GM19452 (cell line): ENCODE results near the gene RBM20.
"Not testable (repeated sequence)": the region's sequence is repeated elsewhere in the genome, so short reads cannot be mapped to it uniquely, and the experiment has no call there.

ENCODE experiments used
- ATAC-seq: cut with Tn5 transposase; IDR thresholded peaks from one replicate; pipeline ENCODE4 v1.9.1; 2021; ENCODE audit not compliant: unreplicated experiment

RBM20 gene

DNA sequence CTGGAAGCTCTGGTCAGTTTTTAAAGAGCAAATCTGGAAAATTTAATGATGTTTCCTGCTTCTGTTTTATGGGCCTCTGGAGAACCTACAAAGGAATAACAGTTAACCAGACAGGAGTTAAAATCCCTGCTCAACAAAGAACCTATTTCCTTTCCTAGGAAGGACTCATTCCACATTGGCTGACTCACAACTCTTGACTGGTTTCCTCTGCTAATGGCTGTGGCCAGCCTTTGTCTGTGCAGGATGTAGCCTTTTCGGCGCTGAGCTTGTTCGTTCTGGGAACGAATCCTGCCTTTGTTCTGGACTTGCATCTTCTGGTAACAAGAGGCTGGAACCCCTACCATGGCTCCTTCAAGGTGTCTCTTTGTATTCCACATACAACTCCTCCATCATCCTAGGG lies 114.8 kb downstream of the RBM20 start:
- no peak for ATAC-seq

DNA sequence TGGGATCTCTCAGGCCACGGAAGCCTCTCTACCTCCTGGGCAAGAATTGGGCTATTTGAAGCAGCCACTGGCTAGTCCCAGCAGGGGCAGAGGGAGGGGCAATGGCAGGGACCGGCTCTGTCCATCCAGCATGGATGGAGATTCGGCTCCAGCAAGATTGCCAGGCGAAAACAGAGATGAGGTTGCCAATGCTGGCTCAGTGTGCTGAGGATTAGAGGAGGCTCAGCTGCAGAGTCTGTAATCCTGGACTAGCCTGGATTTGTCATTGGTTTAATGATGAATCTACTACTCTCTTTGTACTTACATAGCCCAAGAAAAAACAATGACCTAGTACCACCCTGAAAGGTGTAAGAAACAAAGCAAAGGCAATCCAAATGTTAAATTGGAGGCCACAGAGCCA lies 115.4 kb downstream of the RBM20 start:
- ATAC-seq, result no peak

DNA sequence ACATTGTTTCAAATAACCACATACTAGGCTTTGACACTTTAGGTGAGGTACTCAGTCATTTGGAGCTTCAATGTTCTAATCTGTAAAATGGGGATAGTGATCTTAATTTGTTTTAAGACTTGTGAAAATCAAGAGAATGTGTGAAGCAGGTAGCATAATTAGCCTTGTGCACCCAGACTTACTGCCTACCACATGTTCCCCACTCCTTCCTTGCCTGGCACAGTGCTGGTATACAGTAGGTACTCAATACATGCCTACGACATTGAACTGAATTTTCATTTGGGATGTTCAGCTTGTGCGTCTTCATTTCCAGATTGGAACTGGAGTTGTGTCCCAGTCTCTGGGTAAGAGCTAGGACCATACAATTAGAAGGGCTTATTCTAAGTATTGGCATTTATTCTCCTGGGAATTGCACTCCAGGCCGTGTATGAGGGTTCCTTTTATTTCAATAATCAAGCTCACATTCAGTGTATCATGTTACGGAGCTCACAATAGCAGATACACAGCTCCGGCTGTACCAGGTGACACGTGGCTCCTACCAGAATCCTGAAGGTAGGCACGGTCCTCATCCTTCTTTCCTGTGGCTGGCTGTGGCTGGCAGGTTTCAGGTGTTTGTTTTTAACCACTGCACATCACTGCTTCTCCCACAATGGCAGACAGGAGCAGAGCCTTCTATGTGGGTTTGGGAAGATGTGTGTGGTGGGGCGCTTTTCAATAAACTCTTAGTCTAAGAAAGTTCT lies 118.1 kb downstream of the RBM20 start:
- ATAC-seq, result no peak

DNA sequence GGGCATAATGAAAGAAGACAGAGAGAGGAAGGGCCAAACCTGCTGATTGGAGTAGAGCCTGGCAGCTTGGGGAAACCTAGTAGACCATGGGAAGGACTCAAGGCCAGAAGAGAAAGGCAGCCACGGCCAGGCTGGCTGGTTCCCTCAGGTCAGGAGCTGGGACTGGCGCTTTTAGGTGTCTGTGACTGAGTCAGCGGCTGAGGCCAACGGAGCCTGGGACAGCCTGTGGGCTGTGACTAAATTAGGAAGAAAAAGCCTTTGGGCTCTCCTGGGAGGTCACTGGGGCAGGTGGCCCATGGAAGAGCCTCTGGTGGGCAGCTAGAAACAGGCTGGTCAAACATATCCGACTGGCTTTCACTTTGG lies 118.7 kb downstream of the RBM20 start:
- no peak for ATAC-seq

DNA sequence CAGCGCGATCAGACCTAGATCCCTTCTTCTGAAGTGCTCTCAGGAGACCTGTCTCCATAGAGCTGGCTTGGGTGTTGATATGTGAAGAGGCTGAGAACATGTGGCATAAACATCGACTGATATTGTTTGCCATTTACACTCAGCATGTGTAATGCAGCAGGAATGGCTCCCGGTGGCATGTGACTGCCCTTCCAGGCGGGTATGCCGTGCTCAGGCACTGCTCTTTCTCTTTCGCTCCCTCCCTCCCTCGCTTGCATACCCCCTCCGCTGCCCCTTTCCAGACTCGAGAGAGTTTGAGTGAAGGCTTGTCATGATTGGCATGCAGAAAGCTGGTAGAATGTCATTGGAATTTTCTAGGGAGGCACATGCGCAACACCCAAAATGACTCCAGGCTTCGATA lies 120.2 kb downstream of the RBM20 start:
- ATAC-seq, result no peak

DNA sequence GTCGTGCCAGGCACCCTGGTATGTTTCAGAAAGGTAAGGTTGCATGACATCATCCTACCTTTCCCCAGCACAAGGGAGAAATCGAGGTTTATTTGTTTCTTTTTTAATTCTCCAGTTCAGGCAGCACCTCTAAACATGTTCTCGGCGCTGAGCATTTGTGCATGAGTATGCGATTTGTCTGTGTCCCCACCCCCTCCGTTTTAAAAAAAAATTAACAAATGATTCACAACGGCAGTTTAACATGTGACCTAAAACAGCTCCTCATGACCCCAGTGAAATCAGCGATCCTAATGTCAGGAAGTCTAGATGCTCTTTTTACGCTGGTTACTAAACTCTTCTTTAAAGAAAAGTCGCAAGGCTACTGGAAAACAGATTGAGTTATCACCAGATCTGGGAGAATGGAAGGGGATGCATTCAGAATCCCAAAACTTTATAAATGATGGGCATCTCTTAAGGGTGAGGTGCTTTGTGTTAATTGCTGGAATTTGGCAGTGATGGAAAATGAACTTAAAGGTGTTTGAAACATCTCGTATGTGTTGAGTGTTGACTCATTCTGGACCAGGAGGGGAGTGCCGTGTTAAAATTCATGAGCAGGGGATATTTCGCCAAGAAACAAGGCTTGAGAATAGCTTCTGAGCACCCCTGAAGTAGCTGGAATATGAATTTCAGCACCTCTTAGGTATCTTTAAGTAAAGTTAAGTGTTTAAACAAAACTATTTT lies 120.8 kb downstream of the RBM20 start:
- ATAC-seq, result no peak

DNA sequence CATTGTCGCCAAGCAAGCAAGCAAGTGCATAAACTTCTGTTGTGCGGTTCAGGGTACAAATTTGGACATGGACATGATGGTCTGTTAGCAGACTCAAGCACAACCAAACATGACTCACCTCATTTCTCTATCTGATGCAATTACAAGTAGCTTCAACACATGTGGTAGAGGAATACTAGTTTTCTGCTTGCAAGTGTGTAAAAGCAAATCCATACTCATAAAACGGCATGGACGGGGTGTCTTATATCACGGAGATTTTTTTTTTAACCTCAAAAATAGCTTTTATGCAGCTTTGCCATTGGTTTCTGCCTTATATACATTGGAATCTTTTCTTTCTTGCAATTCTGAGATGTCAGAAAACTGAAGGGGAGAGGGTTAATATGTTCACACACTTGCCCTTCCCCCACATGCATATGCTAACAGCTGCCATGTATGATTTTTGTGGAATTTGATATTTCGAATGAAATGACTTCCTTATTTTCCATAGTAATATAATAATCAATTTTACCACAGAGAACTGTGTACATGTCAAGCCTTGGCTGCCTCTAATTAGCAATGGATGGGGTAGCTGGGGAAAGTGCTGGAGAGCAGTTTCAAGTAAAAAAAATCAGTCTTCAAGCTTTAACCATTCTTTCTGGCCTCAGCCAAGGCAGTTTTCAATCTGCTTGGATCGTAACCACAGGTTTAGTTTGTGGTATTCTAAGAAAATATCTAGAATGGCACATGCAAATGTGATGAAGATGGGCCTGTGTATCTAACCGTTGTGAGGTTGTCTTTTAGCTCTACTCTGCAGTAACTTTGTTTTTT lies 121.6 kb downstream of the RBM20 start:
- no peak for ATAC-seq

DNA sequence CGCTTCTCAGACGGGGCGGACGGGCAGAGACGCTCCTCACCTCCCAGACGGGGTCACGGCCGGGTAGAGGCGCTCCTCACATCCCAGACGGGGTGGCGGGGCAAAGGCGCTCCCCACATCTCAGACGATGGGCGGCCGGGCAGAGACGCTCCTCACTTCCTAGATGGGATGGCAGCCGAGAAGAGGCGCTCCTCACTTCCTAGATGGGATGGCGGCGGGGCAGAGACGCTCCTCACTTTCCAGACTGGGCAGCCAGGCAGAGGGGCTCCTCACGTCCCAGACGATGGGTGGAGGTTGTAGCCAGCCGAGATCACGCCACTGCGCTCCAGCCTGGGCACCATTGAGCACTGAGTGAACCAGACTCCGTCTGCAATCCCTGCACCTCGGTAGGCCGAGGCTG lies 123.5 kb downstream of the RBM20 start:
- ATAC-seq, result not testable (repeated sequence)

DNA sequence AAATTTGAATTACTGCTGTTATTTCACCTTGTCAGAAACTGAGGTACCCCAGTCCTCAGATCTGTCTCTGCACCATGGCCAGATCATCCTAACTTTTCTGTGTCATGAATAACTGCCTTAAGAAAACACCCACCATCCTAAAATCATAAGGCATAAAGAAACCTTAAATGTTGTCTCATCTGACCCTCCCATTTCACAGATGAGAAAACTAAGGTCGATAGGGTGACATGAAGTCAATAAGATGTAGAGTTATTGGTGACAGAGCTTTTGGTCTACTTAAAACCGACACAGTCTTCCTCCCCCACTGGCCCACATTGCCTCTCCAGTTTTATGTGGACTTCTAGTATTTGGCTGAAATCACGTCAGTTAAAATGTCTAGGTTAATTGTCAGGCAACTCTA lies 126.1 kb downstream of the RBM20 start:
- no peak for ATAC-seq

DNA sequence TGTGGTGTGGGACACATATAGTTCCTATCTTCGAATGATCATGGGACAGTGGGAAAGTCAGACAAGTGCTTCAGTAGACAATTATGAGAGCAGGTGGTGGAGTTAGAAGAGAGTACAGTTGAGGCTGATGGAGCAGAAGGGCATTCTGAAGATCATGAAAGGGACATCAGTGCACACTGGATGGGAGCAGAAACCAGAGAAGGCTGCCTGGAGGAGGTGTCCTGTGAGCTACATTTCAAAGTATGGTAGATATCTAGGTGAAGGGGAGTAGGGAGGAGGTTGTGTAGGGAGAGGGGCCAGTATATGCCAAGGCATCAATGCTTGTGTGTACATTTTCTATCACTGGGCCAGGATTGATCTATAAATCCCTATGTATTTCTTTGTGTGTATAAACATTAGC lies 127.3 kb downstream of the RBM20 start:
- ATAC-seq, result no peak

DNA sequence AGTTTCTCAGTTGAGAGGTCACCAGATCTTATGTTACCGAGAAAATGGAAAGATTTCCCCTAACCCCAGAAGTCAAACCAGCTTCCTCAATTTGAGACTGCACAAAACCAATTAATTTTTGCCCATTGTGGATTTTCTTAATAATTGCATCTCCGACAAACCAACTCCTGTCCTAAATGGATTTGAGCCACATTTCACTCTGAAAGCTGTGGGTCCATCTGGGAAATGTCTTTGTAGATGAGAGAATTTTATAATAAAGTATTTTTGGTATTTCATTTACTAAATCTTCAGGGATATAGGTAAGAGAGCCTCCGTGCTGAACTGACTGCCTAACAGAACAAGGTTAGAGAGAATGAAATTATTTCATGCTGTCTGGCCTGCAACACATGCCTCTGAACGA lies 127.9 kb downstream of the RBM20 start:
- no peak for ATAC-seq

DNA sequence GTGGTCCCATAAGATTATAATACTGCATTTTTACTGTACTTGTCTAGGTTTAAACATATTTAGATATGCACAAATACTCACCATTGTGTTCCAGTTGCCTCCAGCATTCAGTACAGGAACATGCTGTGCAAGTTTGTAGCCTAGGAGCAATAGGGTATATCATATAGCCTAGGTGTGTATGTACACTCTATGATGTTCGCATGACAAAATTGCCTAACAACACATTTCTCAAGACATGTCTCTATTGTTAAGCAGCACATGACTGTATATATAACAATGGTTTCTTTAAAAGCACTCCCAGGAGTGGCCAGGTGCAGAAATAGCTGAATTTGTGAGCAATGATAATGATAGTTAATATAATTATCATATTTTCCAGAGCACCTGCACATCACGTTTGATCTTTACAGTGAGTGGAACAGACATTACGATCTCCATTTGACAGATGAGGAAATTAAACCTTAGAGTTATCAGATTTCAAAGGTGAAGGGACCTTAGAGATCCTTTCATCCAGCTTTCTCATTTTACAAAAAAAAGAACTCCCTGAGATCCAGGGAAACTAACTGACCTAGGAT lies 128.4 kb downstream of the RBM20 start:
- ATAC-seq, result no peak

DNA sequence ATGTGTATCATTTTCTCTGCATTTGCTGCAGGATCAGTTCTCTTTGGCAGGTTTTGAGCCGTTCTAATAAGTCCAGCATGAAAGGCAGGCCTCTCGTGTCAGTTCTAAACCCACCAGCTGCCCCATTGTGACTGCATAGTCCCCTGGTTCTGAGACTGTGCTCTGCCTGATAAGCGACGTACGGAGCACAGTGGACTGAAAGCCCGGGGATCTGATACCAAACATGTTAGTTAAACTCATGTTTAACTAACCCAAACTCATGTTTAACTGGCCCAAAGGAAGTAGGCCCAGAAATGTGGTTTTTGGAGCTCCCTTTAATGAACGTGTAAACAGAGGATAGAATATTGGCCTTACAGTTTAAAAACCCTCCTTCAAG lies 129.5 kb downstream of the RBM20 start:
- no peak for ATAC-seq

DNA sequence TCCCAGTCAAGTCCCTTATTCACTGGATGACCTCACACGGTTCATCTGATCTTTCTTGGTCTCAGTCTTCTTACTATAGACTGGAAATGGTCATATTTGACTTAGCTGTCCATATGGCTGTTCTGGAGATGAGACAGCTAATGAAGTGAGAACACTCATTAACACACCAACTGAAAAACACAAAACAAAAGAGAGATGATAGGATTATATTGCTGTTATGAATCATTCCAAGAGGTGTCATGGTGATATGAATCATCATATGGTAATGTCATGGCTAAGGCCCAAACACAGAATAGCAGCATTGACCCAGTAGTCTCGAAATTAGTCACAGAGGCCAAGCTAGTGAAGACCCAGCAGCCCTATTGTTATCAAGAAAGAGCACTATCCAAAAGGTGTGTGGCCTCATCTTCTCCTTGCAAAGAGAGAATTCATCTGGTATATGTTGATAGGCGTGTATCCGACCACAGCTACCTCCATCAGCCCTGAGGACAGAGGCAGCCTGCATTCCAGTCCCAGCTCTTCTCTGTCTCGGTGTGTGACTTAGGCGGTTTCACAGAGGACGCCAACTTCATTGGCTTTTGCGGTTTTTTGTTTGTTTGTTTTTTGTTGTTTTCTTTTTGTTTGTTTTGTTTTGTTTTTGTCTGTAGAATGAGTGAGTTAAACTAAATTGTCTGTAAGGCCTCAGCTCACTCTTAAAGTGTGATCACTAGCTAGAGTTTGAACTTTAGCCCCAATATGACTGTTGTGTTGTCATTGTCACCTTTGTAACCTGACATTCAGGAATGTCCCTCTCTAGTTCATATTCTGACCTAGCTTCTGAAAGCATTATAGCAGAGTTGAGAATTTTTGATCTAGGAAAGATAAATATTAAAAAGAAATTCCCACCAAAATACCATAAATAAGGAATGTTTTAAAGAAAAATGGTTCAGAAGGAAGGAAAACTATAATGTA lies 130.2 kb downstream of the RBM20 start:
- peak; percentile 98 for ATAC-seq

DNA sequence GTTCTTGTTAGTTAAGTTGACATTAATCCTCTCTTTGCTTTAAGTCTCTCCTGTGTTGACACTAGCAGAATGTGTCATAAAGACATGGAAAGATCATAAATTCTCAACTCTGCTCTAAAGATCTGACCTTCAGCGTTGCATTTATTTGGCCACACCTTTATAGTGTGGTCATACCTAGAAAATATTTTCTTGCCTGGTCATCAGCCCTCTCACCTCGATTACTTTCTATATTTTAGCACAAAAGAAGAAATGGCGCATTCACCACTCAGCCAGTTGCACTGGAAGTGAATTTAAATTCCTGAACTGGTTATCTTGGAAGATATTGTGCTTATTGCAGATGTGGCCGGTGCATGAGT lies 130.9 kb downstream of the RBM20 start:
- ATAC-seq, result no peak

DNA sequence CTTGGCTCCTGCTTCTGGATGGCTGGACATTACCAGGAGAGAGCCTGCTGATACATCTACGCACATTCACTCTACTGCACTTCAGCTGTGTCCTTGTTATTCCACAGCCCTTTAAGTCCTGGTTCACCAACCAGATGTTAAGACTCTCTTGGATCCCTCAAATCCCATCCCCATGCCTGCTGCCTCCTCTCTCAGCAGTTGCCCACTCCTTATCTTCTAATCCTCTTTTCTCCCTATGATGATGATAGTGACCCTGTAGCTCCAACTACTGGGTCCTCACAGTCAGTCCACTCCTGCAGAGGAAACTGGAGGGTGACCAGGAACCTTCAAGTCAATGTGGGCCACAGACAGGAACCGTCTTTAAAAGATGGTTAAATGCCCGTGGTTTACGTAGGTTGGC lies 131.3 kb downstream of the RBM20 start:
- no peak for ATAC-seq

DNA sequence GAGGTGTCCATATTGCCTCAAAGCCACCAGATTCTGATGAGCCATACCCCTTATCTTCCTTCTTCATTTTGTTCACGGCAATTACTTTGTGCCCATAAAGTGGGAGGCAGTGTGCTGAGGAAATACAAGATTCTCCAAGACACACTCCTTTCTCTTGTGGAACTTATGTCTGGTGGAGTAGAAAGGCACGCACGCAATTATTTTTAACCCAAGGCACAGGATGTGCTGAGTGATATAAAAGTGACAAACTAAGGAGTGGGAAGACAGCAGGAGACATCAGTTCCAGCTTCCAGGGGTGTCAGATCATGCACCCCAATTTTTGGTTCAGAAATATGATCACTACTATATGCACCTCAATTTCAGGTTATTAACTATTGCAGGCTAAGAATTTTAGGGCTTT lies 132.9 kb downstream of the RBM20 start:
- ATAC-seq, result no peak

DNA sequence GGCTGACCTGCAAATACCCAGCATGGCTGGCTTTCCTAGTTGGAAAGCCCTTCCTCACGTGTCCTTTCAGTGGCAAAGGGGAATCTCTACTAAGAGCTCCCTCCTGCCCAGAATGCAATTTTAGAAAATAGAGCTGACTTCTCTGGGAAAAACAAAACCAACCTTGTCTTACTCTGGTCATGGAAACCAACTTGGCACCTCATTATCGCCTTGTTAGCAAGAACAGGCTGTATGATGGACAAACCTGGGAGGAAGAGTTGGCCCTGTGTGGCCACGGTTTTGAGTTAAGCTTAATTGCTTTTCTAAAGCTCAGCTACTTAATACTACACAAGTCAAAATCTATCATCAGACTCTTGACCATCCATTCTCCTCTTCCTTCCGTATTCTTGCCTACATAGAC lies 133.5 kb downstream of the RBM20 start:
- no peak for ATAC-seq

DNA sequence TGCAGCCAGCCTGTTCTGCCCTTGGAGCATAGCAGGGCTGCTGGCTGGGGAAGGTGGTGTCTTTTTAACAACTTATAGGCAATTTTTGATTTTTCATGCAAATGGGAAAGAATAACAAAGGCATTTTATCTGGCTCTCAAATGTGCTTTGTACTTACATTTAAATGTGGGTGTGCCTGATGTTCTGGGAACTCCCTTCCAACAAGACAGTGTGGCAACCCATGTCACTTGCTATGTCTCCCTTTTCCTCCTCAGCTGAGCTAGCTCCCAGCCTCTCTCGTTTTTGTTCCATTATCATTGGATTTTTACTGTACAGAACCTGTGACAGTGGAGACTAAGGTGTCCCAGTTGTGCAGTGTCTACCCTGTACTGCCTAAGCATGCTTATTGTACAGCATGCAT lies 134.1 kb downstream of the RBM20 start:
- ATAC-seq, result no peak

DNA sequence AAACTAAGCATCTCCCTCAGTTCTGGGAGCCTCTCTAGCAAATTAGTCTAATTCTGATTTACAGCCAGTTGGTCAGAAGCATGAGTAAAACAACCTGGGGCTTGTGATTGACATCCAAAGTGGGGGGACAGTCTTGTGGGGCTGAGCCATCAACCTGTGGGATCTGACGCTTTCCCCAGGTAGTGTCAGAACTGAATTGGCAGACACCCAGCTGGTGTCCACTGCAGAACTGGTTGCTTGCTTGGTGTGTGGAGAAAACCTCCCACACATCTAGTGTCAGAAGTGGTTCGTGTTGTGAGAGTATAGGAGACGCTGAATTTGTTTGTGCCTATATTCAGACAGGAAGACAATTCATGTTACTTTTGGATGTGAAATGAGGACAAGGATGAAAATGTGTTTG lies 135.4 kb downstream of the RBM20 start:
- no peak for ATAC-seq

DNA sequence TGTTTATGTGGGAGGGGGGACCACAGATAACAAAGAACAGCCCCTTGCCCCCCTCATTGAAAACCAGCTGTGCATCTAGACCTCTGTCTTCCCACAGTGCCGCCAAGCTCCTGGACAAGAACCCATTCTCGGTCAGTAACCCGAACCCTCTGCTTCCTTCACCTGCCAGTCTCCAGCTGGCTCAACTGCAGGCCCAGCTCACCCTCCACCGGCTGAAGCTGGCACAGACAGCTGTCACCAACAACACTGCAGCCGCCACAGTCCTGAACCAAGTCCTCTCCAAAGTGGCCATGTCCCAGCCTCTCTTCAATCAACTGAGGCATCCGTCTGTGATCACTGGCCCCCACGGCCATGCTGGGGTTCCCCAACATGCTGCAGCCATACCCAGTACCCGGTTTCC lies 136.6 kb downstream of the RBM20 start:
- ATAC-seq, result no peak
